Omental fat pad (tissue), 4 donors: ENCODE measurements around the gene PLCH1. TPM values are rescaled to one million over a fixed set of nuclear protein-coding genes. Genes with fewer than 3 reads are reported as not detected.

Experiments
- ATAC-seq: fragments of 150-250 bp; one replicate; pipeline ENCODE4 v1.9.1; 2016; ENCODE audit warnings: mild to moderate bottlenecking, moderate library complexity; ENCODE audit not compliant: low FRiP score
- DNase-seq: peaks from one replicate; pipeline ENCODE4 v3.0.0-alpha.2; 2019; ENCODE audit warnings: low spot score
- CTCF ChIP-seq, 3 donors: fragments of 450-650 bp; IDR thresholded peaks; one replicate each; pipeline ENCODE4 v1.5.1; 2016 to 2017; ENCODE audit warnings: antibody characterized with exemption in 3 of 3, mild to moderate bottlenecking in 3 of 3, moderate library complexity in 2 of 3
- total RNA-seq, 4 donors: library from RNA; depleted of rRNA; stranded (reverse); fragments of >200 nt; gene quantifications; one replicate each; pipeline ENCODE4 v1.1.0, GENCODE V29; 2016

Gene PLCH1
- total RNA-seq, 4 donors from 2014 or later: 0.12 to 3.2 (median 0.23) TPM

DNA sequence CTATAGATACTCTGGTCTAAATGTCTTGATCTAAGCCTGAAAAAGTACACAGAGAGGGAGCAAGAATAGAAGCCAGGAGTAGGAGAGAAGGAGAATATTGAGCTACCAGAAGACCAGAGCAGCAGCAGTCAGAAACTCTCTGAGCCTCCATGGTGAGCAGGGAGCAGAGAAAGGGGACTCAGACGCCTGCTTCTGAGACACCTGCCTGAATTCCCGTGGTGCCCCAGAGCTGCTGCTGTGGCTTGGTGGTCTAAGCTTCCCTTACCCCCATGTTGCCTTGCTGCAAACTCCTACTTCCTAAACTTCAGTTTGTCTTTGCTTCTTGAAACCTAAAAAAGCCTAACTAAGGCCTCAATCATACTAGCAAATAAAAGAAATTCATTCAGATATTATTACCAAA, 356.5 kb downstream of the PLCH1 start:
- DNase-seq (no peak), ATAC-seq (no peak)
- TF ChIP-seq CTCF (IDR thresholded peaks at IDR 0.05): no peak

DNA sequence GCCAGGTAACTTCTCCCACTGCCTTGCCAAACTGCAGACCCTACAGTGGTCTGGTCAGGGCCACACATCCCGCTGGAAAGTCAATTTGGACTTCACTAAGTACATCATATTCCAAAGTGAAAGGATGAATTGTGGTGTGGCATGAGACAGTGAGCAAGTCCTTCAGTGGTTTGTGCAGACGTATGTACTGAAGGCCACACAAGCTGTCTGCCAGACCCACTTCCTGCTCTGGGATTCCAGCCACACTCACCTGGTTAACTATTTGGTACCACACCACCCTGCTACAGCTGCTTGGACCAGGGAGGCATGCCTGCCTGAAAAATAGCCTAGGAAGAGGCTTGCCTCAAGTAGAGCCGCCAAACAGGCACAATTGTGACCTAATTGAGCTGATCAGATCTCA, 357.3 kb downstream of the PLCH1 start:
- DNase-seq (no peak), ATAC-seq (no peak)
- no peak for TF ChIP-seq CTCF (IDR thresholded peaks at IDR 0.05)

GRCh38 chr3:155386919-155387318, 358.0 kb downstream of the PLCH1 start:
- ATAC-seq (no peak), DNase-seq (no peak)
- no peak for TF ChIP-seq CTCF (IDR thresholded peaks at IDR 0.05)

- no peak for DNase-seq
- no peak for TF ChIP-seq CTCF (IDR thresholded peaks at IDR 0.05)
These were observed 358.8 kb downstream of the PLCH1 start for GRCh38 chr3:155385896-155386625.

DNA sequence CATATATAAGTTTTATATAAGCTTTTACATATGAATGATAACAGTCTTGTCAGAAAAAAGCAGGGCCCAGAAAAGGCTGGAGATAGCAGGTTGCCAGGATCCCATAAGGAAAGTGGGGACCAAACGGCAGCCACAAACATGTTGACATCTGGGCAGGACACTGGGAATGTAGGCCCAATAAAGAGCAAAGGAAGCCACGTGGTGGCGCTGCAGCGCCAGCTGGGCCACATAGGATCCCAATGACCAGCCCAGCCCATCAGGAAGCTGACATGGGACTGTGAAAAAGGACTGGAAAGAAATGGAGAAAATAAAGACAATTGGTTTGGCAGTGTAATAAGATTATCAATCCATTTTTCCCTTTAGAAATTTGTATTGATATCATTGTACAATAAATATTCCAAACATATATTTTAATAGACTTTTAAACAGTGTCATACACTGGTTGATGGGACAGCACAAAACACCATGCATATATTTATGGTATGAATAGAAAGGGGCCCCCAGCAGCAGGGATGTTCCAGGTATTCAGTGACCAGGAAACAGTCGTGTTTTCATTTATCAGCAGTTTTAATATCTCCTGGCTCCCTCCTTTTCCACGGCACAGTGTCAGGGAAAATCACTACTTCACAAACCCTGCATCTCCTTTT, 362.4 kb downstream of the PLCH1 start:
- TF ChIP-seq CTCF (IDR thresholded peaks at IDR 0.05): no peak
- DNase-seq (peak; percentile 31), ATAC-seq (no peak)

More at GRCh38 chr3:155385896-155386625, 358.8 kb downstream of the PLCH1 start:
- no peak for ATAC-seq

- TF ChIP-seq CTCF (IDR thresholded peaks at IDR 0.05): no peak
These were observed 367.0 kb downstream of the PLCH1 start for GRCh38 chr3:155377847-155378246.

DNA sequence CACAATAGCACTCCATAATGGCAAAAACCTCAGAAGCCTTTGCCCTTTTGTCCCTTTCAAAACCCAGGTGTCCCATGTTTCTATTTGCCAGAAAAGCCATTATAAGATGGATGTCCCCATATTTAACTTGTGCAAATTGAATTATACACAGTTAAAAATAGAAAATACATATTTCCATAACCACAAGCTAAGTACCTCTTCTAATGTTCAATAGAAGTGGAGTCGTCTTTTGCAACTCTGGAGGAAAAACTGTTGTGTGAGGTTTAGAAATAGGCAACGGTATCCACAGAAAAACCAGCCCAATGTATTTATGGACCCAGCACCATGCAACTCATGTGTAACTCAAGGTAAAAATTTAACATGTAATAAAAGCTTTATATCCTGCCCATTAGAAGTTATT, 367.8 kb downstream of the PLCH1 start:
- TF ChIP-seq CTCF (IDR thresholded peaks at IDR 0.05): no peak
- no peak for DNase-seq
- no peak for ATAC-seq

More at GRCh38 chr3:155377847-155378246, 367.0 kb downstream of the PLCH1 start:
- ATAC-seq (no peak), DNase-seq (no peak)
